ENCODE data around the gene INSYN2B.
A peak's percentile ranks its signal among the peaks of the same experiment; 100 is the strongest.

DNA sequence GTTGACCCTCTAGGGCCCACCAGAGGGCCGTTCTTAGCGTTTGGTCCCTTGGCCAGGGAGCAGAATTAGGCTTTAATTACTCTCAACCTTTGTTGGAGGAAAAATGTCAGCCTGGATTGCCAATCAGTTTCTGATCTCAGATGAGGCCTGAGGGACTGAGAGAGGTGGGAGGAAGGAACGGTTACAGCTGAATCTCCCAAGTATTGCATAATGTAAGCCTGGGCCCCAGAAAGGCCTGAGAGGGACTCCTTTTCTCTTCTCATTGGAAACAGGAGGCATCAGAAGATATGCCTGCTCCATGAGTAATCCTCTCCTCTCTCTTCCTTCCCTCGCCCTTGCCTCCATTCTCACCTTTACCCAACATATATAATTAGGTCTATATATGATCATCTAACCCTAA lies 105.7 kb downstream of the INSYN2B start:
- TF ChIP-seq, protein P1, sequence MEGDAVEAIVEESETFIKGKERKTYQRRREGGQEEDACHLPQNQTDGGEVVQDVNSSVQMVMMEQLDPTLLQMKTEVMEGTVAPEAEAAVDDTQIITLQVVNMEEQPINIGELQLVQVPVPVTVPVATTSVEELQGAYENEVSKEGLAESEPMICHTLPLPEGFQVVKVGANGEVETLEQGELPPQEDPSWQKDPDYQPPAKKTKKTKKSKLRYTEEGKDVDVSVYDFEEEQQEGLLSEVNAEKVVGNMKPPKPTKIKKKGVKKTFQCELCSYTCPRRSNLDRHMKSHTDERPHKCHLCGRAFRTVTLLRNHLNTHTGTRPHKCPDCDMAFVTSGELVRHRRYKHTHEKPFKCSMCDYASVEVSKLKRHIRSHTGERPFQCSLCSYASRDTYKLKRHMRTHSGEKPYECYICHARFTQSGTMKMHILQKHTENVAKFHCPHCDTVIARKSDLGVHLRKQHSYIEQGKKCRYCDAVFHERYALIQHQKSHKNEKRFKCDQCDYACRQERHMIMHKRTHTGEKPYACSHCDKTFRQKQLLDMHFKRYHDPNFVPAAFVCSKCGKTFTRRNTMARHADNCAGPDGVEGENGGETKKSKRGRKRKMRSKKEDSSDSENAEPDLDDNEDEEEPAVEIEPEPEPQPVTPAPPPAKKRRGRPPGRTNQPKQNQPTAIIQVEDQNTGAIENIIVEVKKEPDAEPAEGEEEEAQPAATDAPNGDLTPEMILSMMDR (conservative IDR thresholded peaks at IDR 0.05; ENCODE audit: low read depth, low read length) = no peak
- TF ChIP-seq RAD21 (IDR thresholded peaks at IDR 0.05; ENCODE audit: low read length) (no peak), POLR2A (IDR thresholded peaks at IDR 0.05; ENCODE audit: low read depth, low read length) (no peak), SMC3 (IDR thresholded peaks at IDR 0.05; ENCODE audit: low read depth, low read length) (no peak), CEBPB (IDR thresholded peaks at IDR 0.05; ENCODE audit: low read depth, low read length) (0 out of 2 replicates have a peak, but pooled peaks have one; percentile 7), MAFK (IDR thresholded peaks at IDR 0.05; ENCODE audit: low read depth, low read length) (no peak), MAZ (IDR thresholded peaks at IDR 0.05; ENCODE audit: borderline replicate concordance, low read depth, low read length) (no peak), CHD1 (IDR thresholded peaks at IDR 0.05; ENCODE audit: low read depth, low read length) (no peak), RCOR1 (IDR thresholded peaks at IDR 0.05; ENCODE audit: insufficient replicate concordance, low read length) (no peak), NFE2L2 (IDR thresholded peaks at IDR 0.05; ENCODE audit: low read depth, low read length) (no peak)
- TF ChIP-seq, protein P2, sequence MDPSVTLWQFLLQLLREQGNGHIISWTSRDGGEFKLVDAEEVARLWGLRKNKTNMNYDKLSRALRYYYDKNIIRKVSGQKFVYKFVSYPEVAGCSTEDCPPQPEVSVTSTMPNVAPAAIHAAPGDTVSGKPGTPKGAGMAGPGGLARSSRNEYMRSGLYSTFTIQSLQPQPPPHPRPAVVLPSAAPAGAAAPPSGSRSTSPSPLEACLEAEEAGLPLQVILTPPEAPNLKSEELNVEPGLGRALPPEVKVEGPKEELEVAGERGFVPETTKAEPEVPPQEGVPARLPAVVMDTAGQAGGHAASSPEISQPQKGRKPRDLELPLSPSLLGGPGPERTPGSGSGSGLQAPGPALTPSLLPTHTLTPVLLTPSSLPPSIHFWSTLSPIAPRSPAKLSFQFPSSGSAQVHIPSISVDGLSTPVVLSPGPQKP (IDR thresholded peaks at IDR 0.05; ENCODE audit: borderline replicate concordance, low read depth, low read length) = no peak
- TF ChIP-seq, protein P3, sequence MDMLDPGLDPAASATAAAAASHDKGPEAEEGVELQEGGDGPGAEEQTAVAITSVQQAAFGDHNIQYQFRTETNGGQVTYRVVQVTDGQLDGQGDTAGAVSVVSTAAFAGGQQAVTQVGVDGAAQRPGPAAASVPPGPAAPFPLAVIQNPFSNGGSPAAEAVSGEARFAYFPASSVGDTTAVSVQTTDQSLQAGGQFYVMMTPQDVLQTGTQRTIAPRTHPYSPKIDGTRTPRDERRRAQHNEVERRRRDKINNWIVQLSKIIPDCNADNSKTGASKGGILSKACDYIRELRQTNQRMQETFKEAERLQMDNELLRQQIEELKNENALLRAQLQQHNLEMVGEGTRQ (IDR thresholded peaks at IDR 0.05; ENCODE audit: low read depth, low read length) = no peak
